Naive thymus-derived CD8-positive, alpha-beta T cell (primary cell): ENCODE results near the gene GPC6. TPM values are rescaled to one million over a fixed set of nuclear protein-coding genes. Genes with fewer than 3 reads are reported as not detected.

Experiments
- ATAC-seq, 2 donors: fragments of 150-1000 bp; cut with Tn5 transposase in 1 of 2; sonication (Bioruptor Pico), chemical (Tn5 transposase) in 1 of 2; 1 replicate in 1 of 2; 2 replicates in 1 of 2; pipeline ENCODE4 v1.10.0; 2021; ENCODE audit warnings: mild to moderate bottlenecking in 2 of 2, moderate library complexity in 2 of 2
- POLR2A ChIA-PET: fragments of 350-600 bp; sonication (Branson Sonifier 250); formaldehyde crosslinking; loops from one replicate; lab custom pipeline; 2021; ENCODE audit warnings: antibody characterized with exemption; lab: Charles Lee
- DNase-seq, 10 donors: peaks; one replicate each; pipeline versions ENCODE4 v3.0.0 to v3.0.0-alpha.2; 2020 to 2022
- H3K27ac Mint-ChIP-seq, 10 donors: one replicate each; pipeline ENCODE4 v1.8.0; 2020 to 2022; ENCODE audit warnings: mild to moderate bottlenecking in 10 of 10, mixed read lengths in 10 of 10, moderate library complexity in 4 of 10, inconsistent platforms in 1 of 10
- H3K27me3 Mint-ChIP-seq, 5 donors: one replicate each; pipeline ENCODE4 v1.8.0; 2021 to 2022; ENCODE audit warnings: mixed read lengths in 5 of 5
- H3K36me3 Mint-ChIP-seq, 3 donors: one replicate each; pipeline ENCODE4 v1.8.0; 2020 to 2022; ENCODE audit warnings: mixed read lengths in 3 of 3, mild to moderate bottlenecking in 2 of 3, inconsistent platforms in 1 of 3
- H3K4me1 Mint-ChIP-seq, 4 donors: one replicate each; pipeline ENCODE4 v1.8.0; 2021 to 2022; ENCODE audit warnings: mixed read lengths in 4 of 4
- H3K4me3 Mint-ChIP-seq, 10 donors: one replicate each; pipeline ENCODE4 v1.8.0; 2020 to 2022; ENCODE audit warnings: mild to moderate bottlenecking in 10 of 10, mixed read lengths in 10 of 10, moderate library complexity in 6 of 10, inconsistent platforms in 1 of 10
- H3K9me3 Mint-ChIP-seq, 9 donors: one replicate each; pipeline ENCODE4 v1.8.0; 2020 to 2022; ENCODE audit warnings: mixed read lengths in 9 of 9, mild to moderate bottlenecking in 3 of 9, inconsistent platforms in 1 of 9, moderate library complexity in 1 of 9
- polyA plus RNA-seq, 3 donors: library from polyadenylated mRNA; unstranded; fragments of 300-500 nt; fragmentation: Illumina TruSeq; gene quantifications; one replicate each; pipeline ENCODE4 v1.2.3, GENCODE V29; 2021
- total RNA-seq, 8 experiments: library from RNA in 2 of 8; stranded (reverse) in 2 of 8; gene quantifications; one replicate each; pipeline ENCODE4 v1.2.3 and lab custom pipeline; 2021 to 2026

Gene GPC6
- total and polyA plus RNA-seq, 5 experiments from 2014 or later, result not detected

- no peaks in the 10 kb centered on the region for H3K36me3 Mint-ChIP-seq
- POLR2A ChIA-PET, result no interaction called here
- H3K4me1 Mint-ChIP-seq, result no peaks in the 10 kb centered on the region
- no peak overlapping the region for H3K27ac Mint-ChIP-seq
- ATAC-seq (no peak), DNase-seq (no peak)
- H3K27me3 Mint-ChIP-seq, result peaks cover 2 to 17% (median 5%) of the 10 kb centered on the region in 5 donors
- H3K9me3 Mint-ChIP-seq, result peaks cover 0 to 2% (median 0%) of the 10 kb centered on the region in 9 donors
- H3K4me3 Mint-ChIP-seq, result no peak overlapping the region
These were observed 757.4 kb downstream of the GPC6 start for GRCh38 chr13:93984052-93984451.

GRCh38 chr13:93984876-93985275 is 758.3 kb downstream of the GPC6 start:
- ATAC-seq, result no peak
- no peaks in the 10 kb centered on the region for H3K4me1 Mint-ChIP-seq

GRCh38 chr13:93987458-93987857 is 760.9 kb downstream of the GPC6 start:
- DNase-seq (no peak), ATAC-seq (no peak)
- Mint-ChIP-seq H3K4me1 (no peaks in the 10 kb centered on the region), H3K27ac (no peak overlapping the region), H3K4me3 (no peak overlapping the region), H3K27me3 (peaks cover 0 to 6% (median 0%) of the 10 kb centered on the region in 5 donors), H3K9me3 (no peaks in the 10 kb centered on the region), H3K36me3 (no peaks in the 10 kb centered on the region)
- POLR2A ChIA-PET, result no interaction called here

More at GRCh38 chr13:93984876-93985275, 758.3 kb downstream of the GPC6 start:
- H3K36me3 Mint-ChIP-seq, result no peaks in the 10 kb centered on the region
- H3K27me3 Mint-ChIP-seq, result peaks cover 2 to 17% (median 5%) of the 10 kb centered on the region in 5 donors
- no peak overlapping the region for H3K4me3 Mint-ChIP-seq
- no peak for DNase-seq
- no peak overlapping the region for H3K27ac Mint-ChIP-seq
- H3K9me3 Mint-ChIP-seq, result peaks cover 0 to 2% (median 0%) of the 10 kb centered on the region in 9 donors
- POLR2A ChIA-PET, result no interaction called here

DNA sequence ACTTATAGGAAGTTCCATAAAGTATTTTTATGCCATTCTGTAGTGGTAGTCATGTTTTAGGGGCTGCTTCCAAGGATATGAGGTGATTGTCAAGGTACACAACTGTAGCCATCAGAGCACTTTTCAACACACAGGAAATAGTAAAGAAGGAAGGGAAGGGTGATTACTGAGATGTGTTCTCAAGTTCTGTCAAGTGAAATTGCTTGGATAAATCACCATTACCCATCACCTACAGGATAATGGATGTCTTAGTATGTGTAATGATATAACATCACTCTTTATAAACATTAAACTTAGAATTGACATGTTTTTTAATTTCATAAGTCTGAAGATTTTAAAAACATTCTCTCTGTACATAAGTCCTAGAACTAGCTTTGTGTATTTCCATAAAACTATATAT is 765.0 kb downstream of the GPC6 start:
- H3K9me3 Mint-ChIP-seq, result no peaks in the 10 kb centered on the region
- peaks cover 0 to 5% (median 0%) of the 10 kb centered on the region in 5 donors for H3K27me3 Mint-ChIP-seq
- H3K4me1 Mint-ChIP-seq, result no peaks in the 10 kb centered on the region
- no peaks in the 10 kb centered on the region for H3K36me3 Mint-ChIP-seq
- POLR2A ChIA-PET, result no interaction called here
- no peak overlapping the region for H3K27ac Mint-ChIP-seq
- DNase-seq (no peak), ATAC-seq (no peak)
- H3K4me3 Mint-ChIP-seq, result no peak overlapping the region

- peaks cover 0 to 7% (median 0%) of the 10 kb centered on the region in 9 donors for H3K9me3 Mint-ChIP-seq
- DNase-seq (no peak), ATAC-seq (no peak)
- no peaks in the 10 kb centered on the region for H3K4me1 Mint-ChIP-seq
- POLR2A ChIA-PET, result no interaction called here
- no peaks in the 10 kb centered on the region for H3K36me3 Mint-ChIP-seq
- peaks cover 3 to 15% (median 5%) of the 10 kb centered on the region in 5 donors for H3K27me3 Mint-ChIP-seq
- no peak overlapping the region for H3K4me3 Mint-ChIP-seq
- no peak overlapping the region for H3K27ac Mint-ChIP-seq
These were observed 769.9 kb downstream of the GPC6 start for GRCh38 chr13:93996481-93996880.

DNA sequence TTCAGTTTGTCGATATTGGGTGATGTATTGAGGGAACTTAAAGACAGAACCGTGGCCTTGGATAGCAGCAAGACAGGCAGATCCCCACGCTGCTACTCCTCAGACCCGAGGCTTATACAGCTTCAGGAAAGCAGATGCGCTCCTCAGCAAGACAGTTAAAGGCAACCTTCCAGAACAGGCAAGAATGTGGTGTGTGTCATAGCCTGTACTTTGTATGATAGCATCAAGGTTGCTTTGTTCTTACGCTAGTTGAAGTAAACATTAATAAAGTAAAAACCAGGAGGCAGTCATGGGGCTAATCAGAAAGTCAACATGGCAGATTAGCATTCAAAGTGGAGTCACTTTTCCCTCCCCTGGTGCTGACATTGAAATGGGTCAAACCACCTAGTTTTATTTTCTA is 779.7 kb downstream of the GPC6 start:
- no peak for DNase-seq
- Mint-ChIP-seq H3K27me3 (peaks cover 0 to 19% (median 3%) of the 10 kb centered on the region in 5 donors), H3K4me3 (no peak overlapping the region), H3K27ac (no peak overlapping the region), H3K36me3 (no peaks in the 10 kb centered on the region), H3K9me3 (no peaks in the 10 kb centered on the region), H3K4me1 (no peaks in the 10 kb centered on the region)
- POLR2A ChIA-PET, result no interaction called here
- ATAC-seq, result no peak

- Mint-ChIP-seq H3K4me1 (no peaks in the 10 kb centered on the region), H3K27me3 (peaks cover 0 to 19% (median 3%) of the 10 kb centered on the region in 5 donors), H3K36me3 (no peaks in the 10 kb centered on the region), H3K9me3 (no peaks in the 10 kb centered on the region), H3K27ac (no peak overlapping the region), H3K4me3 (no peak overlapping the region)
- no peak for ATAC-seq
- no peak for DNase-seq
- POLR2A ChIA-PET, result no interaction called here
These were observed 780.5 kb downstream of the GPC6 start for GRCh38 chr13:94007072-94007471.

DNA sequence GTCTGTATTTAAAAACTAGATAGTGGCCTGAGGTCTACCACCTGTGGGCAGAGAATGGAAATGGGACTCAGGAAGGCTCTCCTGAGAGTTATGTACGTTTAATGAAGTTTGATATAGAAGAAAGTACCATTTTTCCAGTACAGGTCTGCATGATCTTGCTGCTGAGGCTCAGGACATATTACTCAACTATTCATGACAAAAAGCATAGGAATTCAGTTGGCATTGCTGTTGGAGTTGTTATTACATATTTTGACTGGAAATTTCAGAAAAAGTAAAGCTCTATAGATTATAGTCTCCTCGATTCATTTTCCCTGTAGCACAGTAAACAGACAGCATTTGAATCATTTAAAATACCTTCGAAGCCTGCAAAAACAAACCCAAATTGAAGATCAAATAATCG is 783.1 kb downstream of the GPC6 start:
- Mint-ChIP-seq H3K36me3 (no peaks in the 10 kb centered on the region), H3K27ac (no peak overlapping the region), H3K9me3 (no peaks in the 10 kb centered on the region), H3K27me3 (peaks cover 0 to 19% (median 3%) of the 10 kb centered on the region in 5 donors), H3K4me3 (no peak overlapping the region), H3K4me1 (no peaks in the 10 kb centered on the region)
- DNase-seq, result no peak
- POLR2A ChIA-PET, result no interaction called here
- no peak for ATAC-seq

DNA sequence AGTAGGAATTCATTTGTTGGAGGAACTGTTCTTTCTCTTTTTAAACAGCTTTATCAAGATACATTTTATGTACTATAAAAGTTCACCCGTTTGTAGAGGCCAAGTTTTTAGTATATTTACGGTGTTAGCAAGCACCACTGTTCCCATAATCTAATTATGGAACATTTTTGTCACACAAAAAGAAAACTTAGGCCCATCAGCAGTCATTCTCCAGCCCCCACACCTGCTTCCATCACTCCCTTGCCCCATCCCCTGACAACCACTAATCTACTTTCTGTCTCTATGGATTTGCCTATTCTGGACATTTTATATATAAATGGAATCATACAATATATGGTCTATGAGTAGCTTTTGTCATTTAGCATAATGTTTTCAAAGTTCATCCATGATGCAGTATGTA is 787.9 kb downstream of the GPC6 start:
- no peak overlapping the region for H3K4me3 Mint-ChIP-seq
- no peaks in the 10 kb centered on the region for H3K36me3 Mint-ChIP-seq
- H3K27ac Mint-ChIP-seq, result no peak overlapping the region
- peaks cover 0 to 3% (median 0%) of the 10 kb centered on the region in 9 donors for H3K9me3 Mint-ChIP-seq
- H3K4me1 Mint-ChIP-seq, result no peaks in the 10 kb centered on the region
- no peak for DNase-seq
- ATAC-seq, result no peak
- H3K27me3 Mint-ChIP-seq, result peaks cover 0 to 15% (median 1%) of the 10 kb centered on the region in 5 donors
- POLR2A ChIA-PET, result no interaction called here

DNA sequence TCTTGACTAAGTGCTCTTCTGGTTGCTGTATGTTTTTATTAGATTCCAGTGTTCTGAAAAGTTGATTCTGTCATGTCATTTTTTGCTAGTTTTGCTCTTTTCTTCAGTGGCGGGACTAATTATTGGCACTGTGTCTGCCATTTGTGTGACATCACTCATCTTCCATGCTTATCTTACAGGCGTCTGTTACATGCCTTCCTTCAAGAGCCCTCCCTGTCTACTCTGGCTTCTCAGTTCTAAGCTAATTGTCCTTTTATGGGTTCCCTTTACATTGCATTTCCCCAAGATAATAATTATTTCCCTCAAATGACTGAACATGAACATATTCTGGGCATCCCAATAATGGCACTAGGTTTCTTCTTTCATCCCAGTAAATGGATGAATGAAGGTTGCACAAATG is 793.8 kb downstream of the GPC6 start:
- Mint-ChIP-seq H3K9me3 (peaks cover 0 to 3% (median 0%) of the 10 kb centered on the region in 9 donors), H3K27me3 (peaks cover 6 to 37% (median 10%) of the 10 kb centered on the region in 5 donors), H3K4me3 (no peak overlapping the region), H3K36me3 (no peaks in the 10 kb centered on the region), H3K27ac (no peak overlapping the region), H3K4me1 (no peaks in the 10 kb centered on the region)
- POLR2A ChIA-PET, result no interaction called here
- DNase-seq (no peak), ATAC-seq (no peak)

- DNase-seq (no peak), ATAC-seq (no peak)
- no peak overlapping the region for H3K27ac Mint-ChIP-seq
- H3K4me1 Mint-ChIP-seq, result no peaks in the 10 kb centered on the region
- POLR2A ChIA-PET, result no interaction called here
- H3K36me3 Mint-ChIP-seq, result no peaks in the 10 kb centered on the region
- peaks cover 0 to 3% (median 0%) of the 10 kb centered on the region in 9 donors for H3K9me3 Mint-ChIP-seq
- H3K27me3 Mint-ChIP-seq, result peaks cover 6 to 37% (median 10%) of the 10 kb centered on the region in 5 donors
- no peak overlapping the region for H3K4me3 Mint-ChIP-seq
These were observed 794.2 kb downstream of the GPC6 start for GRCh38 chr13:94020833-94021232.

DNA sequence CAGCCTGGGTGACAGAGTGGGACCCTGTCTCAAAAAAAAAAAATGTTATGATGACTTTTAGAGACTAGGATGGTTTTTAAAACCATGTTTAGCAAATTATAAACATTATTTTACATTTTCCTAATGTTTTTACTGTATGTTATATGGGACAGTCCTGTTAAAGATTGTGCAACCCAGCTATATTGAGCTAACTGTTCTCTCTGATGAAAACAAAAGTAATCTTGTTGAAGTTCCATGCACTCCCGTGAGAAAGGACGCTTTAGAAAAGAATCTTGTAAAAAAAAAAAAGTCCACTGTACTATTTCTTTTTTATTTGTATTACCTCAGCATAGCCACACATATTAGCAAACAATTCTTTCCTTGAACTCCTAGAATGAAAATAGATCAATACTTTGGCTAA is 801.6 kb downstream of the GPC6 start:
- DNase-seq (no peak), ATAC-seq (no peak)
- Mint-ChIP-seq H3K36me3 (no peaks in the 10 kb centered on the region), H3K4me3 (no peak overlapping the region), H3K27me3 (peaks cover 0 to 10% (median 4%) of the 10 kb centered on the region in 5 donors), H3K4me1 (no peaks in the 10 kb centered on the region), H3K9me3 (peaks cover 0 to 2% (median 0%) of the 10 kb centered on the region in 9 donors), H3K27ac (no peak overlapping the region)
- POLR2A ChIA-PET, result no interaction called here

- Mint-ChIP-seq H3K27ac (no peak overlapping the region), H3K36me3 (no peaks in the 10 kb centered on the region), H3K27me3 (peaks cover 0 to 10% (median 4%) of the 10 kb centered on the region in 5 donors), H3K4me1 (no peaks in the 10 kb centered on the region), H3K4me3 (no peak overlapping the region), H3K9me3 (peaks cover 0 to 2% (median 0%) of the 10 kb centered on the region in 9 donors)
- ATAC-seq (no peak), DNase-seq (no peak)
- POLR2A ChIA-PET, result no interaction called here
These were observed 802.0 kb downstream of the GPC6 start for GRCh38 chr13:94028650-94029049.

DNA sequence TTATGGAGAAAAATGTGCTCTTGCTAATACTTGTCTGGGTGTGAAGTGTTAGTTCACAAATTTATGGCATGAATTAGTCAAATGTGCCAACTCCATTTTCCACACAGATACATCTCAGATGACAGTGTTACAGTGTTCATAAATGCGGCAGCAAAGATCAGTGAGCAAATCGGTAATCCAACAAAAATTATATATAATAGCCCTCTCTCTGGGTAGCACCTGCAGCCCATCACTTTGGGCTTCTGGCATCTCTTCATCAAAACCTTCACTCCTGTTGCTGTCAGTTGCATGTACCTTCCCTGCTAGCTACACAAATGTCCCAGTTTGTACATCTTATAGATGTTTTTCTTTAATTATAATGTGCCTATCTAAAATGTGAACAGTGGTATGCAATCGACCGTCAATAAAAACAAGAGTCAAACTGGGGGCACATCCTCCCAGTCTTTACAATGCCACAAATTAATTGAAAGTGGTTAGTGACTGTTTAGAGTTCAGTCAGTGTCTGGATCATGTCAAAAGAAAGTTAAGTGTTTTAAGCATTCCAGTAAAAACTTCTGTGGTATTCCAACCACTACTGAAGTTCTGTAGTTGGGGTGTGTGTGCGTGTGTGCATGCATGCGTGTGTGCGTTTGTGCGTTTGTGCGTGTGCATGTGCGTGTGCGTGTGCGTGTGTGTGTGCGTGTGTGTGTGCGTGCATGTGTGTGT is 804.0 kb downstream of the GPC6 start:
- ATAC-seq, result no peak
- DNase-seq, result no peak
- Mint-ChIP-seq H3K27ac (no peak overlapping the region), H3K27me3 (peaks cover 0 to 10% (median 3%) of the 10 kb centered on the region in 5 donors), H3K9me3 (peaks cover 0 to 2% (median 0%) of the 10 kb centered on the region in 9 donors), H3K4me1 (no peaks in the 10 kb centered on the region), H3K4me3 (no peak overlapping the region), H3K36me3 (no peaks in the 10 kb centered on the region)
- POLR2A ChIA-PET, result no interaction called here
